GM15510 (cell line): Measurements from ENCODE around the gene FOXF1.

Experiments
- POLR2A ChIP-seq: IDR thresholded peaks from 3 replicates; pipeline ENCODE4 v1.6.1; 2011; ENCODE audit warnings: borderline replicate concordance; ENCODE audit not compliant: insufficient read length; ENCODE audit errors: extremely low read depth

The FOXF1 gene

GRCh38 chr16:86516623-86517003 lies 6.3 kb downstream of the FOXF1 start:
- TF ChIP-seq POLR2A = no peak

GRCh38 chr16:86517033-86517432 lies 6.7 kb downstream of the FOXF1 start:
- no peak for TF ChIP-seq POLR2A

- no peak for TF ChIP-seq POLR2A
Measured at GRCh38 chr16:86517652-86518258, 7.4 kb downstream of the FOXF1 start.

GRCh38 chr16:86519007-86519648 lies 8.8 kb downstream of the FOXF1 start:
- TF ChIP-seq POLR2A = no peak

- no peak for TF ChIP-seq POLR2A
Measured at GRCh38 chr16:86519649-86520316, 9.5 kb downstream of the FOXF1 start.

GRCh38 chr16:86520317-86521210 lies 10.2 kb downstream of the FOXF1 start:
- no peak for TF ChIP-seq POLR2A

GRCh38 chr16:86521236-86522197 lies 11.2 kb downstream of the FOXF1 start:
- TF ChIP-seq POLR2A = no peak

- TF ChIP-seq POLR2A = no peak
Measured at GRCh38 chr16:86522634-86523033, 12.3 kb downstream of the FOXF1 start.

GRCh38 chr16:86523166-86523740 lies 12.9 kb downstream of the FOXF1 start:
- no peak for TF ChIP-seq POLR2A

GRCh38 chr16:86524029-86524428 lies 13.7 kb downstream of the FOXF1 start:
- TF ChIP-seq POLR2A = no peak

GRCh38 chr16:86525696-86526095 lies 15.4 kb downstream of the FOXF1 start:
- no peak for TF ChIP-seq POLR2A

- TF ChIP-seq POLR2A = no peak
Measured at GRCh38 chr16:86527366-86527765, 17.0 kb downstream of the FOXF1 start.

- TF ChIP-seq POLR2A = no peak
Measured at GRCh38 chr16:86528061-86528929, 18.0 kb downstream of the FOXF1 start.
